ENCODE results near the gene ACAP1. TPM values are rescaled to one million over a fixed set of nuclear protein-coding genes. Genes with fewer than 3 reads are reported as not detected.

Gene ACAP1
- total and polyA plus RNA-seq, 12 donors: 2.4 to 23.4 (median 13.4) TPM

GRCh38 chr17:7383742-7384488, 47.6 kb downstream of the ACAP1 start:
- Histone ChIP-seq H3K4me3 (peak overlapping the region in 9 of 10 donors; percentile 34 to 55 (median 51)), H3K36me3 (peaks cover 0 to 22% (median 0%) of the 10 kb centered on the region in 9 donors), H3K9me3 (peaks cover 0 to 4% (median 0%) of the 10 kb centered on the region in 11 donors), H3K4me1 (peaks cover 6 to 33% (median 30%) of the 10 kb centered on the region in 9 donors), H3K27ac (peak overlapping the region in 2 of 10 donors; percentile 15 to 50), H3K27me3 (peaks cover 0 to 58% (median 0%) of the 10 kb centered on the region in 7 donors)
- no peak for TF ChIP-seq CTCF (IDR thresholded peaks at IDR 0.05)
- ATAC-seq (peak; percentile 51 to 77 (median 62)), DNase-seq (peak in 1 of 2 donors; percentile 55)
- WGBS, 2 donors: 9 to 16% methylated on average over 65 of the region's 65 CpGs
- intact Hi-C loops (cut with DNase I): no loop called here

- ATAC-seq (no peak), DNase-seq (no peak)
- intact Hi-C loops (cut with DNase I): no loop called here
- peak overlapping the region in 9 of 10 donors; percentile 34 to 55 (median 51) for H3K4me3 ChIP-seq
- WGBS, 2 donors: 53 to 54% methylated on average over 23 of the region's 23 CpGs
- peaks cover 6 to 33% (median 30%) of the 10 kb centered on the region in 9 donors for H3K4me1 ChIP-seq
- no peaks in the 10 kb centered on the region for H3K9me3 ChIP-seq
- peaks cover 0 to 28% (median 6%) of the 10 kb centered on the region in 9 donors for H3K36me3 ChIP-seq
- no peak for TF ChIP-seq CTCF (IDR thresholded peaks at IDR 0.05)
- peak overlapping the region in 2 of 10 donors; percentile 15 to 50 for H3K27ac ChIP-seq
- peaks cover 0 to 51% (median 0%) of the 10 kb centered on the region in 7 donors for H3K27me3 ChIP-seq
Measured at GRCh38 chr17:7384489-7385081, 48.3 kb downstream of the ACAP1 start.

- TF ChIP-seq CTCF (IDR thresholded peaks at IDR 0.05): no peak
- 95% methylated on average over 9 to 10 of the region's 10 CpGs for WGBS, 2 donors
- Histone ChIP-seq H3K27ac (no peak overlapping the region), H3K27me3 (peaks cover 0 to 9% (median 0%) of the 10 kb centered on the region in 7 donors), H3K4me1 (peaks cover 1 to 31% (median 17%) of the 10 kb centered on the region in 9 donors), H3K9me3 (no peaks in the 10 kb centered on the region), H3K36me3 (peaks cover 0 to 60% (median 10%) of the 10 kb centered on the region in 9 donors), H3K4me3 (no peak overlapping the region)
- ATAC-seq (no peak), DNase-seq (no peak)
- intact Hi-C loops (cut with DNase I): no loop called here
Measured at GRCh38 chr17:7388856-7389255, 52.5 kb downstream of the ACAP1 start.

Measured in heart right ventricle (tissue), 16 donors.